Caki2 (cell line): Measurements from ENCODE around the gene U2SURP. TPM values are rescaled to one million over a fixed set of nuclear protein-coding genes. Genes with fewer than 3 reads are reported as not detected.
"Not testable (repeated sequence)": the region's sequence is repeated elsewhere in the genome, so short reads cannot be mapped to it uniquely, and the experiment has no call there.

Source experiments
- DNase-seq: peaks from one replicate; pipeline ENCODE4 v3.0.0-alpha.2; 2015; ENCODE audit warnings: low read depth
- in situ Hi-C: cut with HindIII; loops from 2 replicates; pipeline ENCODE4 v1.10.0; 2016; ENCODE audit warnings: low sequenced_read_pairs, low pct_unique_long_range_greater_than_20kb, mixed read lengths
- total RNA-seq: library from RNA; depleted of rRNA; stranded (reverse); fragments of >200 nt; shearing (Covaris generic); gene quantifications from 2 replicates; pipeline ENCODE4 v1.2.3, GENCODE V29; 2014; ENCODE audit warnings: low replicate concordance

Gene U2SURP
- total RNA-seq, 1 experiment from 2014 or later, result 36.3 TPM

- in situ Hi-C loops, DNase-seq: not testable (repeated sequence)
Measured at GRCh38 chr3:143046075-143046474, 44.7 kb downstream of the U2SURP start.

DNA sequence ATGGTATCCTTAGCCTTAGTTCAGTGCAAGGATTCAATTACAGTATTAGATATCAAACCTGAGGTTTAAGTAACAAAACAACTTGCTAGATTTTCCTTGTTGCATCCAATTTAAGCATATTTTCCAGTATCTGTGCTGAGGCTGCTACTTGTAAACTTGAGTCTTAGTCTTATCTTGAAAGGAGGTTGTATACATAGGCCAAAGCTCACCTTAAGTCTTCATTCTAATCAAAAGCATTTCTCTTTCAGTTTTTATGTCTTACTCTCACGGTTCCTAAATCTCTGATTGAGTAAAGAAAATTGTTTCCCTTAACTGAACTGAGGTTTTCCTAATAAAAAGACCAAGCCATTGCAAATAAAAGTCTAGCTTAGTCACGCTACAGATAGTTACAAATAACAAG, 52.6 kb downstream of the U2SURP start:
- in situ Hi-C loops, result no loop called here
- DNase-seq, result no peak

DNA sequence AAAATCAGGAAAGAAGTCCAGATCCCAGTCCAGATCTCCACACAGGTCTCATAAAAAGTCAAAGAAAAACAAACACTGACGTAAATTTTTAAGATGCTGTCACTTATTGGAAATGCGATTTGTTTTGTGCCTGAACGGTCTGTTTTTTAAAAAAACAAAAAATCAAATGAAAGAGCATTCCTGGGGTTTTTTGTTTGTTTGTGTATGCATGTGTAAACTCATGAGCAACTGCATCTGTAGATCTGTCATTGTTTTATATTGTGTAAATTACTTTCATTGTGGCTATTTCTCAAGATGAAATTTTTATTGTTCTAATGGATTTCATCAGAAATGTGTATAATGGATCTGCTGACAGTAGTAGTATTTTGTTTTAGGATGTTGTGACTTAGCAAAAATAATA, 55.0 kb downstream of the U2SURP start:
- in situ Hi-C loops, result no loop called here
- DNase-seq, result no peak

DNA sequence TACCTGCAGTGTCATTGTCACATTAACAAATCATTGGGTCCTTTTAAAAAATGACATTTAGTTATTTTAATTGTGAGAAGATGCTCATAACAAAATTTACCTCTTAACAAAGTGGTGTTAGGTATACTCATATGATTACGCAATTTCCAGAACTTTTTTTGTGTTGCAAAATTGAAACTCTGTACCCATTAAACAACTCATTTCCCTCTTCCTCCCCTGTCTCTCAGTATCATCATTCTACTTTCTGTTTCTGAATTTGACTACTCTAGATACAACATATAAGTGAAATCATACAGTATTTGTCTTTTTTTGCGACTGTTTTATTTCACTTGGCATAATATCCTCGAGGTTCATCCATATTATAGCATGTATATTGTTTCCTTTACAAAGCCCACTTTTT, 59.5 kb downstream of the U2SURP start:
- in situ Hi-C loops, result no loop called here
- no peak for DNase-seq

DNA sequence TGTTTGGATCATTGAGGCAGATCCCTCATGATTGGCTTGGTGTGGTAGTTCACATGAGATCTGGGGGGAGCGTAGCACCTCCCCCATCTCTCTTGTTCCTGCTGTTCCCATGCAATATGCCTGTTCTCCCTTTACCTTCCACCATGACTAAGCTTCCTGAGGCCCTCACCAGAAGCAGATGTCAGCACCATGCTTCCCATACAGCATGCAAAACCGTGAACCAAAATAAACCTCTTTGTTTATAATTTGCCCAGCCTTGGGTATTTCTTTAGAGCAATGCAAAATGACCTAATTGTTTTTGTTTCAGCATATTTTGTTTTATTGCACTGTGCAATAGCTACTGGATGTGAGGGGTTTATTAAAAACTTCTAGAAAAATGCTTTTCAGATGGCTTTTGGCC, 61.6 kb downstream of the U2SURP start:
- DNase-seq, result no peak
- in situ Hi-C loops, result no loop called here

DNA sequence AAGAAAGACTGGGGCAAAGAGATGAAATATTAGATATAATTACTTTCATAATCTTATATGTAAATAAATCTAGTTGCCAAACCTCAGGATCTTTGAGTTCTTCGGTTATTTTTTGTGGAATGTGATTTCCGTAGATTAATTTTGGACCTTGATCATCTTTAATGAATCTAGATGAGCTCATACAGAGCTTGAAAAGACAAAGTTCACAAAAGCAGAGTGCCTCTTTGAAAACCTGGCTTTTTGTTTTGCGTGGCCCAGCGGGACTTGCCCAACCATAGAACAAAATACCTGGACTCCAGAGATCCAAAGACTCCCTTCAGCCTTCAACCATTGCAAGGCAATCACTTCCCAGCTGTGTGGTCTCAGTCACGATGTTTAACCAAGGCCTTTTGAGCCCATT, 63.4 kb downstream of the U2SURP start:
- DNase-seq, result no peak
- in situ Hi-C loops, result no loop called here

DNA sequence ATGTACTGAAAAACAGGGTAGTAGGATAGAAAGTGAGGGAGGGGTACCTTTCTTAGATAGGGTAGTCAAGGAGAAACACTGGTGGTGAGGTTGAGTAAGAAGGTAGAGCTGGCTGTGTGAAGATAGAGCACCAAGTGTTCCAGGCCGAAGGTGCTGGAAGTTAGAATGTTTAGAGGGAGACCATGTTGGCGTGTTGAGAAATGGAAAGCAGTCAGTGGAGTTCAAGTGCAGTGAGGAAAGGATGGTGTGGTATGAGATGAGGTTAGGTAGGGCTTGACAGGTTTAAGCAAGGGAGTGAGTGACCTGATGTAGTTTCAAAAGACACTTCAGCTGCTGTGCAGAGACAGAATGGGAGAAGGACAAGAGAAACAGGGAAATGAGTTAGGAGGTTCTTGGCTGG, 64.0 kb downstream of the U2SURP start:
- in situ Hi-C loops, result no loop called here
- DNase-seq, result no peak

DNA sequence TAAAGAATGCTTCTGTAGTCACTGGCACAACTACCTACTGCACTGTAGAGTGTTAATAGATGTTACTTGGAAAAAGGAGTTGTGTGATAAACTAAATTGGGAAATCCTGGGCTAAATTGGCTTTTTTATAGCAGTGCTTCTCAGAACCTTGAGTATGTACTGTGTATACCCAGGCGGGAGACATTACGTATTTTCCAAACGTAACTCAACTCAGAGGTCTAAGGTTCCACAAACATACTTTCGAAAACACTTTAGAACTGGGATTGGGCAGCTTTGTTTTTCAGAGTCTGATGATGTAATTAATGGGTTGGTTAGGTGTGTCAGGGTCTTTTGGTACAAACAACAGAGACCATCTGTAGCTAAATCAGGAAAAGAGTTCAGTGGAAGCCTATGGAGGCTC, 64.7 kb downstream of the U2SURP start:
- DNase-seq, result no peak
- in situ Hi-C loops, result no loop called here

GRCh38 chr3:143067201-143067600, 65.8 kb downstream of the U2SURP start:
- DNase-seq, result no peak
- in situ Hi-C loops, result no loop called here

DNA sequence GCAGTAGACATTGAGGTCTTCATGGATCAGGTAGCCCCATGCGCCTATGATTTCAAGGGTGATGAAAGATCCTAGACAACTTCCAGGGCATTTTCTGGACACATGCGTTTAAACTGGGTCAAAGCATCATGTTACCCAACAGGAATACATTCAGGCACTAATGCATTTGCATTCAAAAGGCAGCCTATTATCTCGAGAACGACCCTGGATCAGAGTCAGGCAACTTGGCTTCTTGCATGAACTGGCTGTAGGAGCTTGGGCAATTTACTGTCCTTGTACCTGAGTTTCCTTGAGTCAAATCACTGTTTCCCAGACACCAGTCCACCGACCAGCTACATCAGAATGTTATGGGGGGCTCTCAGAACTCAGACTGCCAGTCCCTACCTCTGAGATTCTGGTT, 66.7 kb downstream of the U2SURP start:
- DNase-seq, result no peak
- in situ Hi-C loops, result no loop called here

GRCh38 chr3:143070977-143071551, 69.7 kb downstream of the U2SURP start:
- peak; percentile 33 for DNase-seq
- in situ Hi-C loops, result no loop called here

GRCh38 chr3:143071776-143072175, 70.4 kb downstream of the U2SURP start:
- in situ Hi-C loops, result no loop called here
- no peak for DNase-seq

GRCh38 chr3:143072298-143073020, 71.1 kb downstream of the U2SURP start:
- in situ Hi-C loops, DNase-seq: not testable (repeated sequence)

- in situ Hi-C loops, DNase-seq: not testable (repeated sequence)
Measured at GRCh38 chr3:143073541-143073940, 72.2 kb downstream of the U2SURP start.

- in situ Hi-C loops, DNase-seq: not testable (repeated sequence)
Measured at GRCh38 chr3:143073983-143074382, 72.6 kb downstream of the U2SURP start.

GRCh38 chr3:143078883-143079282, 77.5 kb downstream of the U2SURP start:
- DNase-seq, result peak; percentile 8
- in situ Hi-C loops, result no loop called here

DNA sequence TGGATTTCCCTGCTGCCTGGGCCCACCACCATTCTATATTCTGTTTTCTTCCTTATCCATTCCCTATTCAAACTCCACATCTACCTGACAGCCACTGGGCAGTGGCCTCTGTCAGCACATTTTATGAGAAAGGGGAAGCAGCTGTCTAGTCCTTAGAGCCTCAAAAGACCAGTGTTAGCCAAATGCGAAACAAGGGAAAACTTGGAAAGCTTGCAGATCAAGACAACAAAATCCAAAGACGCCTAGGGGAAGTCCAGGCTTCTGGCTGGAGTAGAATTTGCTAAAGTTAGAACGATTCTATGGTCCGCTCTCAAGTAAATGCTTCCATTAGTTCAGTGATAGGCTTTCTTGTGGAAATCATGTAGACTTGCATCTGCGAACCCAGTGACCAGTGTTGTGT, 78.8 kb downstream of the U2SURP start:
- in situ Hi-C loops, result no loop called here

GRCh38 chr3:143081365-143081764, 80.0 kb downstream of the U2SURP start:
- in situ Hi-C loops, result no loop called here
- DNase-seq, result no peak

More for the DNA sequence above, 78.8 kb downstream of the U2SURP start:
- no peak for DNase-seq

DNA sequence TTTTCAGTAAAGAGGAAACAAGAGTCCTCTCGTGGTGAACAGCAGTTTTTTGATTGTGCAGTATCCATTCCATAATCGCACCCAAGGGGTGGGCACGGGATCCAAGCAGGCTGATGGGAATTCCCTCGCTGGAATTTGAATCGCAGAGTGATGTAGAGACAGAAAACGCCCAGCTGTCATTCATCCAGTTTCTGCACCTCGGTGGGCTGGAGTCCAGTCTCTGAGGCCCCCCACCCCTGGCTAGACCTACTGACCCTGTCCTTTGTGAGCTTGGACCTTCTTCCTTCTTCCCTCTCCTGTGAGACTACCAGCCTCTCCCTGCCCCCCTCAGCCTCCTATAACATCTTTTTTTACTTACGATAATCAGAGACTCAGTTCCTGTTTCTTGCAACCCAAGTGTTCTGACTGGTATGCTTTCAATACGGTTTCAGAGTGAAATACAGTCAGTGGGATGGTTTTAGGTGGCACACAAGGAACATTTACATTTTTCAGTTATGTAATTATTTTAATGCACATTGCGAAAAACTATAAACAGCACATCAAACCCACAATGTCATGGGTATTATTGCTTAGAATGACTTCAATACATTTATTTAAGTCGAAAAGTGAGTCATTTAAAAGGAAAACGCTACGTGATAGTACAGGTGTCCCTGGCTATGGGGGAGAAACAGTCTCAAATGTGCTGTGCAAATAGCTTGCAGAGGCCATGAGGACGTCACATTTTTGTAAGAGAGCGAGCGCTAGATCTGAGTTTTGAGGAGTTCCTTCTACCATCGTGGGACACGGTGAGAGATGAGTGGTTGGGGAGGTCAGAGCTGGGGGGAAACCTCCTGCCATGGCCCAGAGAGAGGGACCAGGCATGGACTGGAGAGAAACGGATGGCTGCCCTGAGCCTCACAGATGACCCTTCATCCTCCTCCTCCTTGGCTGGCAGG, 80.7 kb downstream of the U2SURP start:
- no peak for DNase-seq
- in situ Hi-C loops, result no loop called here
